SHP77 (cell line): ENCODE measurements around the gene AGTR1.

Source experiments
- DNase-seq, 2 experiments: peaks; one replicate each; lab custom pipeline; 2025; lab: John Stamatoyannopoulos, UW

Gene AGTR1

DNA sequence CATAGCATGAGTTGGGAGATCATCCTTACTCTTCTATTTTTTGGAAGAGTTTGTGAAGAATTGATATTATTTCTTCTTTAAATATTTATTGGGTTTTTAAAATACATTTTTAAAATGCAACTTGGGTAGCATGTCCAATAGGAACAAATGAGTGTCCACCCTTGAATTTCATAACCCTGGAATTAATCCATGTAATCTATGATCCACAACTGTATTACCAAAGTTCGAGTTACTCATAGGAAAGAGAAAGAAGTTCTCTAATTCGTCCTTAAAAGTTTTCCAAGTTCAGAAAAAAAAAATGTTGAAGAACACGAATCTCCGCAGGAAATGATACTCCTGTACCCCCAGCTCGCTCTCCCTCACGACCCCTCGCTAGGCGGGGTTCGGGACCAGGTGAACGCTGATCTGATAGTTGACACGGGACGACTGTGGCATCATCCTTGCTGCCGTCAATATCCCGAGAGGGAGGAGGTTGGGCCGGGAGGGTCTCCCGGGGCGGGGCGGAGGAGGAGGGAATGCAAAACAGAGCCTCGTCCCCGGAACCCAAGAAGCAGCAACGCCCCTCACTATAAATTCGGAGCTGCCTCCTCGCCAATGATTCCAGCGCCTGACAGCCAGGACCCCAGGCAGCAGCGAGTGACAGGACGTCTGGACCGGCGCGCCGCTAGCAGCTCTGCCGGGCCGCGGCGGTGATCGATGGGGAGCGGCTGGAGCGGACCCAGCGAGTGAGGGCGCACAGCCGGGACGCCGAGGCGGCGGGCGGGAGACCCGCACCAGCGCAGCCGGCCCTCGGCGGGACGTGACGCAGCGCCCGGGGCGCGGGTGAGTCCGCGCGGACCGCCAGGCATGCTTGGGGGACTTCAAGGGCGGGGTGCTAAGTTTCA, at the start of gene AGTR1:
Gene AGTR1, plus strand, starts transcription at position 598 of the 884 bp plus-strand sequence. CDS start 43,133 bp downstream, outside the sequence.
- DNase-seq: no peak

DNA sequence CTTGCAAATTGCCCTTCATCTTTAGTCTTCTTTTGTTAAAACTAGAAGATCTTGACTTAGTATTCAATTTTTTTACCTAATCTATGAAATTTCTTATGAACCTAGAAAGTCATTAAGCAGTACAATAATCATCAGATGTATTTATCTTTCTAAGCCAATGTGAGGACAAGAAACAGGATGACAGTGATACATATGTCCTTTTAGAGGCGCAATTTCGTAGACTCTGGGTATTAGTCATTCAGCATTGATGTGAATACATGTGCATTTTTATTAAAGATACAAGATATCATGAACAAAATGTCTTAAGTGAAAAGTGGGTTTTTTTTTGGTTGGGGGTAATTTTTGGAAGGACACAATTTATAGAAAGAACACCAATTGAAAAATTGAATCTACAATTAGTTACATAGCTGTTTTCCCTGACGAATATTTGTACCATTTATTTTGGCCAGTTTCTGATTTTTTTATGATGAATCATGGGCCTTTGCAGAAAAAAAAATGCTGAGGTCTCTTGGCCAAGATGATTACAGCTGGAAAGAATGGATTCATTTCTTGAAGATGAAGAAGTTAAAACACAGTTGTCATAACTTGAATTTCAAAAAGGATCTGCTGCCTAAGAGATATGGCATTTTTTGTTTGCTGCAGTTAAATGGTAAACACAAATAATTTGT, 48.9 kb upstream of the AGTR1 start:
- DNase-seq: no peak

DNA sequence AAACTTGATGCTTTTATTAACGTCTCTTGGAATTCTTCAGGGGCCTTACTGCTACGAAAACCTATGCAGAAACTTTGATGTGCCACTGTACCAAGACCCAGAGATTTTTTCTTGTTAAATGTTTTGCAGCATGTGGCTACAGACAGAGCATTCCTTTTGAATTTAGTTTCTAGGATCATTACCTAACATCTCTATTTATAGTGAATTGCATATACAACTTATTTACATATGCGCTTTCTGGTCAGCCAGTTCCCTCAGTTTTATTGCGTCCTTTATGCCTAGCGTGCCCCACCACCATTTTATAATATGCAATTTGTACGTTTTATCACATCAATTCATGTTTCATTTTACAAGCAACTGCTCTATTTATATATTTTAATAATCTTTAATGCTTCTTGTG, 46.2 kb upstream of the AGTR1 start:
- DNase-seq: no peak

DNA sequence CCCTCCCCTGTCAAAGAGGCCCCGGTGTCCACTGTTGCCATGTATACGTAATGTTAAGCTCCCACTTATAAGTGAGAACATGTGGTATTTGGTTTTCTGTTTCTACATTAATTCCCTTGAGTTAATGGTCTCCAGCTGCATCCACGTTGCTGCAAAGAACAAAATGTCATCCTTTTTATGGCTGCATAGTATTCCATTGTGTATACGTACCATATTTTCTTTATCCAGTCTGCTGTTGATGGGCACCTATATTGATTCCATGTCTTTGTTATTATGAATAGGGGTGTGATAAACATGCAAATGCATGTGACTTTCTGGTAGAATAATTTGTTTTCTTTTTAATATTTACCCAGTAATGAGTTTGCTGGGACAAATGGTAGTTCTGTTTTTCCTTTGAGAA, 43.3 kb upstream of the AGTR1 start:
- no peak for DNase-seq

DNA sequence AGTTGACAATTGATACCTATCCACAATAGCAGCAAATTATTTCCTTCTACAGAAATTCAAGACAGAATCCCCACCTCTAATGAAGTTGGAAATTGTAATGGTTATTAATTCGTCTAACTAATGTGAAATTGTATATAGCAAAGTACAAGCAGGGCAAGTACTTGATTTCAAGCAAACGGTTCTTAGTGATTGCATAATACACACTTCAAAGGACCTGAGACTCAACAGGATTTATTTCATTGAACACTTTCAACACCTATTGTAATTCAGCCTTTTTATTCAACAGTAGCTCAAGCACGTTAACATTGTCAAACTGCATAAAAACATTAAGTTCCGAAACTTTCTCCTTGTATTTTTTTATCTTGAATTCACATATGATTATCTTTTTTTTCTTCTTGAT, 40.2 kb upstream of the AGTR1 start:
- DNase-seq: no peak

DNA sequence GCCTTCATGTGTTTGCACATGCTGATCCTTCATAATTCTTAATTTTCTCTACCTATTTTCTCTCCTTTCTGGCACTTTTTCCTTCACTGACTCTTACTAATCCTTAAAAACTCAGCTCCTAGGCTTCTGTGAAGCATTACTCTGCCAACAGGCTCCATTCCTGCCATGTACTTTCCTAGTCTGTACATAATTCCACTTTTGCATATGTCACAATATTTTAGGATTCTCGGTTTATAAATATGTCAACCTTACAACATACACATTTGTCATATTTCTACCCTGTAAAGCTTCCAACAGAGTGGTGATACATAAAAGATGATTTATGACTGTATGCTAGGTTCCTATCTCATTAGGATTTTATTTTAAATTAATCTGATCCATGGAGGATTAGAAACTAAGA, 38.2 kb upstream of the AGTR1 start:
- DNase-seq: no peak

DNA sequence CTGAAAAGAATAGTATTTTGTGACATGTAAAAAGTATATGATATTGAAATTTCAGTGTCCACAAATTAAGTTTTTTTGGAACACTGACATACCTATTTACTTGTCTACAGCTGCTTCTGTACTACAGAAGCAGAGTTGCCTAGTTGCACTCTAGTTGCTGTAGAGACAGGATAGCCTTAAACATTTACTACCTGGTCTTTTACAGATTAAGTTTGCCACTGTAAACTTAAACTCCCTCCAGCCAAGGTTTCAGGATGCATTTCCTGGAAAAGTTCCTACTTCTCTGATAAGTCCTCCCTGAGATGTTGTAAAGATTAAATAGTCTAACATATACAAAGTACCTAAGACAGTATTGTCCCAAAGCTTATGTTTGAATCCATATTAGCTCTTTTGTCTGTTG, 17.4 kb upstream of the AGTR1 start:
- no peak for DNase-seq

DNA sequence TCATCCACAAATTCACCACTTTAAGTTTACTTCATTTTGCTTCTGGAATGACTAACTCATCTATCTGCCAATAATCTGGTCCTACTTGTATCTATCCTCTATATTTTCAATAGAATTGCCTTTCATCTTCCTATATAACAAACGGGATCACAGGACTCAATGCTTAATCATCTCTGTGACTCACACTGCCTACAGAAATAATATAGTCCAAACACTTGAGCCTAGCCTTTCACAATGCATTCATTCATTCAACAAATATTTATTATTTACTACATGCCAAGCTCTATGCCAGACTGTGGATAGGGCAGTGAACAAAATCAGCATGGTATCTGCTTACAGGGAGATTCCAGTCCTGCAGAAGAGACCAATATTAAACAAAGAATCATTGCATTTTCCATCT, 16.6 kb upstream of the AGTR1 start:
- no peak for DNase-seq

DNA sequence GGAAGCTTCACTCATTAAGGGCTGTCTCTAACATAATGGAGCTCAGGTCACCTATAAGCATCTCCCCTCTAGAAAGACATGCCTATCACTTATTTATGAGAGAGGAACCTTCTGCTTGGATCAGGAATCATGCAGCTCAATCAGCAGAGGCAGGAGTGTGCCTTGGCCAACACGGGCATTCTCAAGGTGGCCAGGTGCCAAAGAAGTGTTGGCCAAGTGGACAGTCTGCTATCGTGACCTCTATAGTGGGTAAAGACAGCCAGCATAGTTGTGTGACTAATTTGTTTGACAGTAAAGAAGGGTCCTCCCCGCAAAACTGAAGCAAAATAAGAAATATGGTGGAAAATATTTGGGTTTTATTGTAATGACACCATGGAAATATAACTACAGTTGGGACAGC, 14.7 kb upstream of the AGTR1 start:
- no peak for DNase-seq

DNA sequence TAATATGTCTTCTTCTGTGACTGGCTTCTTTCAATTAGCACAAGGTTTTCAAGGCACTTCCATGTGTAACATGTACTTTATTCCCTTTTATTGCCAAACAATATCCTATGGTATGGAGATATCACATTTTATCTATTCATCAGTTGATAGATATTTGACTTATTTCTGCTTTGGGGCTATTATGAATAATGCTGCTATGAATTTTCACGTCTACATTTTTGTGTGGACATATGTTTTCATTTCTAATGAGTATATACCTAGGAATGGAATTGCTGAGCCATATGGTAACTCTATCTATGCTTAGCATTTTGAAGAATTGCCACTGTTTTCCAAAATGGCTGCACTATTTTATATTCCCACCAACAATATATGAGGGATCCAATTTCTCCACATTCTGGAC, 3.6 kb upstream of the AGTR1 start:
- DNase-seq: no peak

DNA sequence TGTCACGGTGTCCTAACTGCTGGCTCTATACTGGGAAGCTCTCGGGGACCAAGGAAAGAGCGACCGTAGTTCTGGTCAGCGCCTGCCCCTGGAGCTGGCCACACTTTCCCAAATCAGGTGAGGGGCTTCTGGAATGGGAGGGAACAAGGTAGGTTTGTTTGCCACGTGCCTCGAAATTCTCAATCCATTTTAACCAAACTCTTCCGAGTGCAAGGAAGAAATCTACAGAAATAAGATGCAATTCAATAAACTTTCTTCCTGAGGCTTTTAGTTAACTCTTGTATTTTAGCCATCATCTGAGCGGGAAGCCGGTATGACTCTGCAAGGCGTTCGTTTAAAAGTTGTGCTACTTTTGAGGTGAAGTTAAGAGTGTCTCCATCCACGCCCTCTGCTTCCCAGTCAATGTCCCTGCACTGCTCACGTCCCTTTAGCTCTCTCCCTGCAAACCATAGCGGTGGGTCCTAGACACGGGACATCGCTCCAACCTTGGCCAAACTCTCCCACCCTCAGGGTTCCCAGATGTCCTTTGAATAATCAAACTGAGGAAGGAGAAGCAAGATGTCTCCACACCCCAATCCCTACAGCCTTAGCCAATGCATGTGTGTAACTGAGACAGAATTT, 597 bp downstream of the AGTR1 start:
- no peak for DNase-seq

DNA sequence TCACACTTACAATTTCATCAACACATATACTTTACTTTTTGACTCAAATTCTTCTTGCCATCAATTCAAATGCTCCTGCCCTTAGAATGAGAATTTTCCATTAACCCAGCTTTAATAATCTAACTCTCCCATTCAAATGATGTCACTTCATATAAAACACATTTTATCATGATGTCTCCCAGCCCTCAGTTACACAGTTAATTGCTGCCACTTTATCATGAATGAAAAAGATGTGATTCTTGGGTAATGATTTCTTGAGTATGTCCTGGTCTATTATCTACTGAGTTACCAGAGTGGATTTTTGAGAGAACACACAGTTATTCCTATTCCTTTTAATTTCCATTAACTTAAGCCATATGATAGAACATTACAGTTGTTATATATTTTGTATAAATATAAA, 7.6 kb downstream of the AGTR1 start:
- no peak for DNase-seq

DNA sequence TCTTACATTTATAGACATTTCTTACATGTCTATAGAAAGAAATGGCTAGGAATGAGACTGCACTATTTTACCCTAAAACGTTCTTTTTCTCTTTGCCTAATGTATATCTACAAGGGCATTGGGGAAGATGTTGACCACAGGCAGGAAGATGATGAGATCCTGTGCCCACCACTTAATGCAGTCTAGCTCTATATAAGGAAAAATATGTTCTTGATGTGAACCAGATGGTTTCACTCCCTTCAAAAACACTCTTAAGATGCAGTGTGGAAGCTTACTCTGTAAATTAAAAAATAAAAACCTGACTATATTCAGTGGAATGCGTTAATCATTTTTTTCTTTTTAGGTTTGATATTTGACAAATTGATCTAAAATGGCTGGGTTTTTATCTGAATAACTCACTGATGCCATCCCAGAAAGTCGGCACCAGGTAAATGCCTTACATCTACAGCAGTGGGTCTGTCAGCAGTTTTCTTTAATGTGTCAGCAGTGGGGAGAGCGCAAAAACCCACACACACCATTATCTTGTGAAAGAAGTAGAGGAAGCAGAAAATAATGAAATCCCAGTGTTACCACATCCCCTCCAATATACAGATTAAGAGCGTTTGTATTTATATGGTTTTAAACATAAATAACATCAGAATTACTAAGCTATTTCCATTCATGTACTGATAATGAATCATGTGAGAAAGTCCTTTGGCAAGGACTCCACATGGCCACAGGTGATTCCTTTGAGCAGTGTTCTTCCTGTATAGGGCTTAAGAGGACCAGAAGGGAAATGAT, 10.1 kb downstream of the AGTR1 start:
- no peak for DNase-seq

DNA sequence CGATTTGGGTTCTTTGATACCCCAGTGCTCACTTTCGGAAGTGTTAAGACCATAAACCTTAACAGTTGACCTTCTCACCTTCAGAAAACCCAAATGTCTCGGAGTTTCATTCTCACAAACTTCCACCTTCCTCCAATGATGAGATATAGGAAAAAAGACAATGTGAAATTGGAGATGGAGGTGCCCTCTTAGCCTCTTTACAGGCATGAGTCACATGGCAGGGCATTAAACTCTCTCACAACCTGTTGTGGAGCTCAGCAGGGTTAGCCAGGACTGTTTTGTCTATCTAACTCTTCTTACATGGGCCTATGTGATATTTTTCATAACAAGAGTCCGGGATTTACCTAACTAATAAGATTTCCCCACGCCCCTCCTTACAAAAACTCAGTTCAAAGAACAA, 10.7 kb downstream of the AGTR1 start:
- DNase-seq: no peak

DNA sequence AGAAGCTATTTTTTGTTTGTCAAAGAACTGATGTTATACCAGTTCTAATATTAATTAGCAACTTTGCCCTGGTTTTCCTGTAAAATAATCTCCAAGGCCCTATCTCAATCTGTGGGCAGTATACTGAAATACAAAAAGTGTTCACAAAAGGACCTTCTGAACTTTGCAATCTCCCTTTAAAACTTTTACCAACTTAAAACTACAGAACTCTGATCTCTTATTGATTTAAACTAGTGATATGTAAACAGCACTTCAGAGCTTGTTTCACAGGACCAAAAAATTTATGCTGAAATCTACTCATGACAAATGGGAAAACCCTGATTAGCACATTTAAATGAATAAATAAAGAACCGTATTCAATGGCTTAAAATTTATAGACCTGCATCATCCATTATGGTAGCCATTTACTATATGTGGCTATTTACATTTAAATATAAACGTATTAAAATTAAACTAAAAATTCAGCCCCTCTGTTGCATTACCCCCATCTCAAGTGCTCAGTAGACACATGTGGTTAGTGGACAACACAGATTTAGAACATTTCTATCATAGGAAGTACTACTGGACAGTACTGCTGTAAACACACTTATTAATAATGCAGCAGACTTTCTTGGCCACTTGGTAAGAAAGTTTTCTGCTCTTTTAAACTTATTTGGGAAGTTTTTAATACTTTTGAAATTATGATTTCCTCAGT, 12.0 kb downstream of the AGTR1 start:
- no peak for DNase-seq

DNA sequence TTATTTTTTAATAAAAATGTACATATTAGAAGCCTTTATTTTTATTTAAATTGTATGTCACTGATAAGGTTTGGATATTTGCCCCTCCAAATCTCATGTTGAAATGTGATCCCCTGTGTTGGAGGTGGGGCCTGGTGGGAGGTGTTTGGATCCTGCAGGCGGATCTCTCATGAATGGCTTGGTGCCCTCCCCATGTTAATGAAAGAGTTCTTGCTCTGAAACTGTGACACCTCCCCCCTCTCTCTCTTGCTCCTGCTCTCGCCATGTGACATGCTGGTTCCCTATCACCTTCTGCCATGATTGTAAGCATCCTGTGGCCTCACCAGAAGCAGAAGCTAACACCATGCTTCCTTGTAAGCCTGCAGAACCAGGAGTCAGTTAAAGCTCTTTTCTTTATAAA, 13.0 kb downstream of the AGTR1 start:
- no peak for DNase-seq

DNA sequence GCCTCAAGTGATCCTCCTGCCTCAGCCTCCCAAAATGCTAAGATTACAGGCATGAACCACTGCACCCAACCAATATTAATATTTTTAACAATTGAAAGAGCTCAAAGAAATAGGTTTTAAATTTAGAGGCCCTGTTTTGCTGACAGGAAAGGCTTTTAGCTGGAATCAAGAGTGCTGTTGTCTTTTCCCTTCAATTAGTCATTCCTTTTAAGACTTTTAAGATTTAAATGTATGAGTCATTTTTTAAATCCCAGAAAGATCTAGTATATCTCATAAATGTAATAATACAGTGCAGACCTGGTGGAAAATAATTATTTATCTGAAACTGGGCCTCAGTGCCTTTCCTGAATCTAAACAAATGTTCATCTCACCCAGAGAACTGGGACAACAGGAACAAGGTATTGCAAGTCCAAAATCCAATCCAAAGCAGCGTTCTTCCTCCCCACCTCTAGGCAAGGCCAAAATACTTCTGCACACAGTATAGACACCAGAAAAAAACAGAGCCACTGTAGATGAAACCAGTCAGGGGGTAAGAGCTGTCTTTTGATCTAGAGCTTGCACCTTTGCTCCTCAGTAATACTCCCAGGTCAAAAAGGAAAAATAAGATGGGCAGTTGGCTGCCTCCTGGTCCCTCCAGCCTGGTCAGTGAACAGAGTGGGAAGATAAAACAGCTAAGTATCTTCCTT, 14.4 kb downstream of the AGTR1 start:
- DNase-seq: no peak

DNA sequence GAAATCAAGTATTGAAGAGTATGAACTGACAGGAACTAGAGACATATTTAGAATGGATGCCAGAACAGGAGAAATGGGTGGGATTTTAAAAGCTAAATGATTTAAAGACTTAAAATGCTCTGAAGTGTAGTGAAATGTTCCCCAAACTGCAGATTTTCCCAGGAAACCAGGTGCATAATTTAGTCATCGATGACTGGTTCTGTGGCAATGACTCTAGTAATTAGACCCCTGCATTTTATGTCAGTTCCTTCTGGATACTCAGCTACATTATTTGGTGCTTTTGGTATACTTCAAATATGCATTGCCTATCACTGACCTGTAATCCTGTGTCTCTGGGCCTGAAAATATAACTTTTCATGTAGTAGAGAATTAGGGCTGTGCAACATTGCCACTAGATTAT, 16.8 kb downstream of the AGTR1 start:
- DNase-seq: no peak

DNA sequence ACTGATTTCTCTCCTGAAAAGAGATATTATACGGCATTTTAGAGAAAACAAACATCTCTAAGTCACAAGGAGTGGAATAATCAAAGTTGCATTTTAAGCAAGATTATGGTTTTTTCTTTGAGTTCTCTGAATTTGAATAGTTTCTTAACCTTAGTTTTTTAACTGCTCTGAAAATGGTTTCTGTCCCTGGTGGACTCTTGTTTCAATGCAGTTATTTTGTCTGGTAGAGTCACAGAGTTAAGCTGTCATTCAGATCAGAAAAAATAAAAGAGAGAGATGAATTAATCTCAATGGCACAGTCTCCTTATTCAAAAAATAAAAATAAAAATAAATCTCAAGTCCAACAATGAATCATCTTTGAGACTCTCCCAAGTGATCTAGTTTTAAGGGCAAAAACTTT, 19.0 kb downstream of the AGTR1 start:
- no peak for DNase-seq

DNA sequence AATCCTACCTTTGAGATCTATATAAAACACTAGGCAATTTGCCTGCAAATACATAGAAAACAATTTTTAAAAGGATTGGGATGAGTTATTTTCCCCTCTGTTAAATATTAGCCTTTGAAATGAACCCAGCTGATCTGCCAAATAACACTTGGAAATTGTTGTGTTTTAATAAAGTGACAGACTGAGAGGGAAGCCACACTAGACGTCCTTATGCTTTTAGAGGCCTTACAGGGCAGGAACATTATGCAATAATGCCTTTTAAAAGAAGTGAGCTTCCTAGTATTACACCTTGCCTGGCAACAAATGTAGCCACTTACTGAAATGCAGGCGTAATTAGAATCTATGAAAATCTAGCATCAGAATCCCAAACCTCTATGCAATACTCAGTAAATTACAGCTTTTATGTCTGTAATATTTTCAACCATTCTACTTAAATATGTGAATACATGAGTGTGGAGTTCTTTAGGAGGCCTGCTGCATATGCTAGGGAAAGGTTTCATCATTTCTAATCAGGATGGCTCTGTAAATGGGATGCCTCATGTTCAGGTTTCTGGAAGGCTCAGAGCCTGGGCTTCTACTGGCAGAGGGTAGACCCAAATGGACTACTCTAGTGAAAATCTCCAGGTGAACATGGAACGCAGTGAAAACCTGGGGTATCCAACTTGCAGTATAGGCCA, 20.3 kb downstream of the AGTR1 start:
- DNase-seq: no peak
